Rectal smooth muscle tissue (tissue), 1 donor: Measurements from ENCODE around the gene TMEM135.

Experiments used
- H3K27ac ChIP-seq: one replicate; pipeline ENCODE4 v1.7.0; 2013; ENCODE audit warnings: low read depth, low read length, inconsistent platforms
- H3K27me3 ChIP-seq: one replicate; pipeline ENCODE4 v1.7.0; 2013; ENCODE audit warnings: low read length; ENCODE audit not compliant: control insufficient read depth, insufficient read depth
- H3K36me3 ChIP-seq: one replicate; pipeline ENCODE4 v1.7.0; 2013; ENCODE audit warnings: low read length; ENCODE audit not compliant: control insufficient read depth, insufficient read depth
- H3K4me1 ChIP-seq: one replicate; pipeline ENCODE4 v1.7.0; 2013; ENCODE audit warnings: low read length; ENCODE audit not compliant: control insufficient read depth, insufficient read depth
- H3K4me3 ChIP-seq: one replicate; pipeline ENCODE4 v1.7.0; 2013; ENCODE audit warnings: low read length
- H3K9ac ChIP-seq: one replicate; pipeline ENCODE4 v1.7.0; 2013; ENCODE audit warnings: low read length

Gene TMEM135

DNA sequence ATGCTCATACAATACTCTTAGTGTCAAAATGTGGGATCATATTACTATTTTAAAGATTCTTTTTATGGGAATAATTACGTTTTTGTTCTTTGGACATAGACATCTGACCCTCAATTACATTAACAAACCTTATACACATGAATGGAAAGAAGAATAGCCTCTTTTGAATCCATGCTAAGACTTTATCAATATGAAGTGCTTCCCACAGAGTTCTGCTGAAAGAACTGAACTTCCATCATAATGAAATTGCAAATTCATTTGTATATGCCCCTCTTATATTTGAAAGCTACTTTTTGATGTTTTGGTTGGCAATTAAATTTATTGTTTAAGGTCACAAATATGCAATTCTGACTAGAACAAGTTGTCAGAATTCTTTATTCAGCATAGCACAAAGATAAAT, 254.9 kb downstream of the TMEM135 start:
- H3K36me3 ChIP-seq: no peaks in the 10 kb centered on the region
- no peaks in the 10 kb centered on the region for H3K4me1 ChIP-seq

DNA sequence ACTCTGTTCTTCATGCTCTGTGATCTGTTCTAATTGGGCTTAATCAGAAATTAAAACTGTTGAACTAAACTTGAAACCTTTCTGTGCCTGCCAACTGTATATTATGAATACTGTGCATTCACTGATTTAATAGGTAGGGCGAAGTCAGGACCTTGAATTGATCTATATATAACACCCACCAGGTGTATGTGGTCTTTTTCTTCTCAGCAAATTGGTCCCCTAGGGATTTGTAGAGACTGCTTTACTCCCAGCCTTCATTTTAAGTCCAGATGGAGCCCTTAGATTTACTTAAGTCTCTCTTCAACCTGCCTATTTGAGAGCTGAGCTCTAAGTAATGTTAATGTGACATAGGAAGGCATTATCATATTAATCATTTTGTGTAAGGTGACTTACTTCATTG, 257.5 kb downstream of the TMEM135 start:
- H3K4me3 ChIP-seq: no peak overlapping the region
- no peak overlapping the region for H3K27ac ChIP-seq
- no peaks in the 10 kb centered on the region for H3K36me3 ChIP-seq
- H3K27me3 ChIP-seq: no peaks in the 10 kb centered on the region
- no peak overlapping the region for H3K9ac ChIP-seq
- no peaks in the 10 kb centered on the region for H3K4me1 ChIP-seq

More for the DNA sequence above, 254.9 kb downstream of the TMEM135 start:
- Histone ChIP-seq H3K27ac (no peak overlapping the region), H3K9ac (no peak overlapping the region), H3K27me3 (no peaks in the 10 kb centered on the region), H3K4me3 (no peak overlapping the region)

DNA sequence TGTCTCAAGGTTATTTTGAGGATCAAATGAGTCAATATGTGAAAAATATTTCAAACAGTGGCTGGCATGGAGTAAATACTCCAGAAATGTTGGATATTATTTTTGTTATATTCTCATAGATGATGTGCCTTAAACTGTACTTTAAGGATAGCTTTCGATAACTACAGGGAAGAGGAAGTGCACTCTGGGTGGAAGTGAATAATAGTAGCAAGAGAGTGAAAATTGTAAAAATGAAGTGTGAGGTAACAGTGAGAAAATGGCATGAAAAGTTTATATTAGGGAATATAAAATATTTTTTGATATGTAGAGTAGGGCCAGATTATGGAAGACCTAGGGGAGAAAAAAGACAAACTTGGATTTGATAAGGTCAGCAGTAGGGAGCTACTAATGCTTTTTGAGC, 258.9 kb downstream of the TMEM135 start:
- no peaks in the 10 kb centered on the region for H3K27me3 ChIP-seq
- H3K9ac ChIP-seq: no peak overlapping the region
- no peak overlapping the region for H3K27ac ChIP-seq
- no peaks in the 10 kb centered on the region for H3K4me1 ChIP-seq
- no peak overlapping the region for H3K4me3 ChIP-seq
- H3K36me3 ChIP-seq: no peaks in the 10 kb centered on the region

DNA sequence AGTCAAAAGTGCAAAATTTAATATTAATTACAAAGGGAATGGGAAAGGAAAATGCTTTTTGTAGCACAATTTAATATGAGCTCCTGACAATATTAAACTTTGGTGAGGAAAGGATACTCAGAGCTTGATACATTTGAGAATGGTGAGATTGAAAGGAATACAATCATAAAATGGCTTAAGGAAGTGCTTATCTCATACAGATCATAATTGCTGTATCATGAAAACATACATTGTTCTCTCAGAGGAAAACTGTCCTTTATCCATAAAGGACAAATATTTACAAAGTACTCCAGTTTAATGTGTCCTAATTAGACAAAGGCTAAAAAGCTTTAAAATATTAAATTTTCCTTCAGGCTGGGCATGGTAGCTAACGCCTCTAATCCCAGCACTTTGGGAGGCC, 260.4 kb downstream of the TMEM135 start:
- H3K4me1 ChIP-seq: no peaks in the 10 kb centered on the region
- H3K36me3 ChIP-seq: no peaks in the 10 kb centered on the region
- no peak overlapping the region for H3K27ac ChIP-seq
- H3K27me3 ChIP-seq: no peaks in the 10 kb centered on the region
- H3K4me3 ChIP-seq: no peak overlapping the region
- H3K9ac ChIP-seq: peak overlapping the region; percentile 4

DNA sequence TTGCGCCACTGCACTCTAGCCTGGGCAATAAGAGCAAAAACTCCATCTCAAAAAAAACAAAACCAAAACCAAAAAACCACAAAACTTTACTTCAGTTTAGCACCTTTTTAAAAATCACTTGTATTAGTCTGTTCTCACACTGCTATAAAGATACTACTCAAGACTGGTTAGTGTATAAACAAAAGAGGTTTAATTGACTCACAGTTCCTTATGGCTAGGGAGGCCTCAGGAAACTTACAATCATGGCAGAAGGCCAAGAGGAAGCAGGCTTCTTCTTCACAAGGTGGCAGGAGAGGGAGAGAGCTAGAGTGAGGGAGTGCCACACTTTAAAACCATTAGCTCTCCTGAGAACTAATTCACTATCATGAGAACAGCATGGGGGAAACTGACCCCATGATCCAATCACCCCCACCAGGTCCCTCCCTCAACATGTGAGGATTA, 261.3 kb downstream of the TMEM135 start:
- Histone ChIP-seq H3K9ac (no peak overlapping the region), H3K27ac (no peak overlapping the region), H3K4me1 (no peaks in the 10 kb centered on the region), H3K27me3 (no peaks in the 10 kb centered on the region), H3K4me3 (no peak overlapping the region), H3K36me3 (no peaks in the 10 kb centered on the region)

DNA sequence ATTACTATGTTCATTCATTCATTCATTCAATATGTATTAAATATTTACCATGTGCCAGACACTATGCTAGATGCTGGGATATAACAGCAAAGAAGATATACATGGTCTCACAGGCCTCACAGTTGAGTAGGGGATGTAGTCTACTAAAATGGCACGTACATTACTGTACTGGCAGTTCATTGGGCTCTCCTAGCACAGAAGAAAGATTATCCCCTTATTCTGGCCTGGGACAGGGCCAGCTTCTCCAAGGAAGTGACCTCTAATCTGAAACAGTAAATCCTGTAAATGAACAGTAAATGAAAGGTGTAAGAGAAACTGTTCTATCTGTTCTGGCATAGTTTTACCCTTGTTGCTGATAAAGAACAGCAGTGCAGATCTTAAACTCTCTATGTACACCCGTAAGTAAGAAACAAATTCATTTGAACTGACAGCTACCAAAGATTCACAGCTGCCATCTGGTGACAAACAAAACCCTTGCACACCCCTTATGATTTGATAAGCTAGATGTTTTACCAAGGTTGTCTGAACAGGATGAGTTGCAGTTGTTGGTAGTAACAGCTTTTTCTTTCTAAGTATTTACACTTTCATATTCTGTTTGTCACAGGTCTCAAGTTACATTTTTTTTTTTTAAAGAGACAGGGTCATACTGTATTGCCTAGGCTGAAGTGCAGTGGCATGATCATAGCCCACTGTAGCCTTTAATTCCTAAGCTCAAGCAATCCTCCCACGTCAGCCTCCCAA, 263.1 kb downstream of the TMEM135 start:
- no peak overlapping the region for H3K27ac ChIP-seq
- H3K27me3 ChIP-seq: no peaks in the 10 kb centered on the region
- H3K4me3 ChIP-seq: no peak overlapping the region
- no peaks in the 10 kb centered on the region for H3K4me1 ChIP-seq
- no peaks in the 10 kb centered on the region for H3K36me3 ChIP-seq
- H3K9ac ChIP-seq: no peak overlapping the region

DNA sequence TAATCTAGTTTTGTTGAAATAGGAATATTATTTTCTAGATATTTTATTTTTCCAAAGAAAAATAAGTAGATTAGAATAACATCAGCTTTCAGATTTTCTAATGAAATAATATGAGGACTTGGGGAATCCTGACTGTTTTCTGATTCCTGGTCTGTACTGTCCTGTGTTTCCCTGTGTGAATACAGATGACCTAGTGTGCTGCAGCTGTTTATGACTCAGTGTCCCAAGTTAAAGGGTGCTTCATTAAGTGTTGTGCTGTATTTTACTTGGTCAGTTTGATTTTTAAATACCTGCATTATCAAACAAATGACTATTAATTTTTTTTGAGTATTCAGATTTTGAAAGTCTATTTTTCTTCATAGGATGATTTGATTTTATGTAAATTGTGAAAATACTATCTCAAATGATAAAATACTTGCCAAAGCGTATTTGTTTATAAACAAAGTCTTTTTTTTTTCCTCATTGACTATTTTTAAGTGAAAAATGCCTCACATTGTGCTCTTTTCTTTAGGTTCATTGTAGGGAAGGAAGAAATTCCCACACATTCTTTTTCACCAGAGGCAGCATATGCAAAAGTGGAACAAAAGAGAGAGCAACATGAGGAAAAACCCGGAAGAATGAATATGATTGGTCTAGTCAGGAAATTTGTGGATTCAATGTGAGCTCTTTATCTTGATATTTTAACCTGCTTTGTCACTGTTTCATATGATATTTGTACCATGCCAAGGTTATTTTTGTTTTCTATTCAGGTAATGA, 264.2 kb downstream of the TMEM135 start:
- no peak overlapping the region for H3K9ac ChIP-seq
- H3K27ac ChIP-seq: no peak overlapping the region
- no peaks in the 10 kb centered on the region for H3K36me3 ChIP-seq

DNA sequence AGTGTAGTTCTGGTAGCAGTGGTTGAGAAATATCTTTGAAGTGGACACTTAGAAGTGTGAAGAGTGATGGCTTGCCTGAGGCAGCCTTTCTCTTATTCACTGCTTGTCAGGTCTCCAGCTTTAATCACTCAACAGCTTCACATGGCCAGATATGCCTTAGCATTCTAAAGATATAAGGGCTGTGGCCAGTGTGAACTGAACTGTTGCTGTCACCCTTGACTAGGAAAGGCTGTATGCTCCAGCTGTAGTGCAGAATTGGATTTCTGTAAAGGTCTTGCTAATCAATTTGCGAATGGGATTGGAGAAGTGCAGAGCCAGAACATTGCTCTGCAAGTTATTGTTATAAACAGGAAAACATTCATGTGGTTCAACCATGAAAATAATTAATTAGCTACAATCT, 266.7 kb downstream of the TMEM135 start:
- Histone ChIP-seq H3K4me3 (no peak overlapping the region), H3K9ac (no peak overlapping the region), H3K36me3 (no peaks in the 10 kb centered on the region), H3K27ac (no peak overlapping the region), H3K4me1 (no peaks in the 10 kb centered on the region), H3K27me3 (no peaks in the 10 kb centered on the region)

More for the DNA sequence above, 264.2 kb downstream of the TMEM135 start:
- H3K27me3 ChIP-seq: no peaks in the 10 kb centered on the region
- H3K4me3 ChIP-seq: no peak overlapping the region
- no peaks in the 10 kb centered on the region for H3K4me1 ChIP-seq

DNA sequence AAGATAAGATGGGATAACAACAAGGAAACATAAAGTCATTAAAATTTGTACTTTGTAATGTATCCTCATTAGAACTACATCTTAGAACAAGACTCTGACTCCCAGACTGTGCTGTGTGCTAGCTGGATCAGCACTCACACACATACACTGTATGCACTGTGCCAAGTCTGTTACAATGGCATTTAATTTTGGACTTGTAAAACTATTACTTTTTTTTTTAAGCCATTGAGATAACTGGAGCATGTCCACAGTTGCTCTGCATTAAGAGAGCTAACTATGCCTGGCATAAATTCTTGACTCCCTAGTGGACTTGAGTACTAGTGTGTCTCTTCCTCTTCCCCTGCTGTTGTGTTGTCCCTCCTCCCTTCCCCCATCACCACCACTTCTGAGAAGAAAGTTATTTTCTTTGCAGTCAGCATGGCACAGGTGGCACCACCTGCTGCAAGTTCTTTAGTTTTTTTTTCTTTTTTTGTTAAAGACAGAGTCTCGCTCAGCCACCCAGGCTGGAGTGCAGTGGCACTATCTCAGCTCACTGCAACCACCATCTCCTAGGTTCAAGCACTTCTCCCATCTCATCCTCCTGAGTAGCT, 268.6 kb downstream of the TMEM135 start:
- H3K27ac ChIP-seq: no peak overlapping the region
- no peak overlapping the region for H3K4me3 ChIP-seq
- no peaks in the 10 kb centered on the region for H3K4me1 ChIP-seq

DNA sequence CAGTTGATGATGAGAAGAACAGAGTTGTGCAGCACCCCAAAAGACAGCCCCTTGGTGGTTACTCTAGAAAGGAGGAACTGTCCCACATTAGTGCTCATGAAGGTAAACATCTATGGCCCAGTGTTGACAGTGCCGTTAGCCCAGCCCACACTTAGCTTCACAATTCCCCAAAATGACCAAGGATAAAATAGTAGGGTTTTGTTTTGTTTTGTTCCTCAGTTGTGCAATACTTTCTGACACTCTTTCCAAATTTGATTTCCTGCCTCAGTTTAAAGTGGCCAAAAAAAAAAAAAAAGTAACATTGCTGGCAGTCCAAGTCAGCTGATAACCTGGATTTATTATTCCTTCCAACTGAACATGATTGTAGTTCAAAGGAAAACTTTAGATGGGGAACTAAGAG, 269.4 kb downstream of the TMEM135 start:
- Histone ChIP-seq H3K4me1 (no peaks in the 10 kb centered on the region), H3K27me3 (no peaks in the 10 kb centered on the region), H3K4me3 (no peak overlapping the region), H3K36me3 (no peaks in the 10 kb centered on the region), H3K27ac (no peak overlapping the region), H3K9ac (no peak overlapping the region)

More for the DNA sequence above, 268.6 kb downstream of the TMEM135 start:
- no peaks in the 10 kb centered on the region for H3K36me3 ChIP-seq
- H3K27me3 ChIP-seq: no peaks in the 10 kb centered on the region
- no peak overlapping the region for H3K9ac ChIP-seq

DNA sequence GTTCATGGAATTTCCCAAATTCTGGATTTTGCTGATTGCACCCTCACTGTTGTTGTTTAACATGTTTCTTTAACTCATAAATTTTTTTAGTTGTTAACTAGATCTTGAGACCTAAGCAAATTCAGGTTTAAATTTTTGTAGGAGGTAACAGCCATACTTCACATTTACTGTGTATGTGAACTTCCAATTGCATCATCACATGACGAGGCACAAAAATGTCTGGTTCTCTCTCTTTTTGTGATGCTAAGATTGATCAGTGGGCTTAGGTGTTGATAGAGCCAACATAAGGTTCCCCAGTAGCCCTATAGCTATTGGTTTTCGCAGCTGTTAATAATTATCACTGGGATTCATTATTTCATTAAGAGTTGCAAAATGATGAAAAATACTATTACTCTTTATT, 277.5 kb downstream of the TMEM135 start:
- Histone ChIP-seq H3K9ac (no peak overlapping the region), H3K27ac (no peak overlapping the region), H3K27me3 (no peaks in the 10 kb centered on the region), H3K36me3 (no peaks in the 10 kb centered on the region), H3K4me1 (no peaks in the 10 kb centered on the region), H3K4me3 (no peak overlapping the region)

DNA sequence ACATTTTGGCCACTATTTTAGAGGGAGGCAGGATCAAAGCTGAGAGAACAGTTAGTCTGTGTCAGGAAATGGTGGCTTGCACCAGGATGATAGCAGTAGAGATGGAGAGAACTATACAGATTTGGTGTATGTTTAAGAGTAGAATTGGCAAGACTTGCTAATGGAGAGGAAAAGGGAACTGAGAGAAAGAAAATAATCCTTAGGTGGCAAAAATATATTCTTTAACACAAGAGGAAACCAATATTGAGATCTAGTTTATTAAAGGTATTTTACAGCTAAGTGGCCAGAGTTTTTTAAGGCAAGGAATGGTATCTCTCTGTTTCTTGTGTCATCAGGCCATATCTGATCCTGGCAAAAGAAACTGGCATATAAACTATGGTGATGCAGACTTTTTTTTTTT, 278.8 kb downstream of the TMEM135 start:
- H3K27ac ChIP-seq: no peak overlapping the region
- no peaks in the 10 kb centered on the region for H3K36me3 ChIP-seq
- no peaks in the 10 kb centered on the region for H3K4me1 ChIP-seq
- H3K4me3 ChIP-seq: no peak overlapping the region
- no peaks in the 10 kb centered on the region for H3K27me3 ChIP-seq
- no peak overlapping the region for H3K9ac ChIP-seq
